CD4-positive, alpha-beta T cell treated with Interferon alpha-2 for 1 hour (primary cell): ENCODE results near the gene BEST4.
"Not testable (repeated sequence)": the region's sequence is repeated elsewhere in the genome, so short reads cannot be mapped to it uniquely, and the experiment has no call there.

Source experiments
- DNase-seq, 2 donors: peaks; one replicate each; pipeline ENCODE4 v3.0.0-alpha.2; 2020 to 2022

The BEST4 gene

GRCh38 chr1:44776730-44777068 lies 11.3 kb downstream of the BEST4 start:
- no peak for DNase-seq

- peak; percentile 39 to 55 for DNase-seq
Observed at GRCh38 chr1:44775930-44776729, 11.8 kb downstream of the BEST4 start.

- DNase-seq = peak; percentile 88 to 92
Observed at GRCh38 chr1:44775078-44775929, 12.7 kb downstream of the BEST4 start, which contains the start of gene RPS8. Gene RPS8, plus strand, starts transcription at chr1:44775540. Its CDS starts 57 bp downstream, at chr1:44775597.

GRCh38 chr1:44766421-44766820 lies 21.5 kb downstream of the BEST4 start:
- DNase-seq = not testable (repeated sequence)

GRCh38 chr1:44760876-44761275 lies 27.1 kb downstream of the BEST4 start:
- no peak for DNase-seq

GRCh38 chr1:44759077-44759476 lies 28.9 kb downstream of the BEST4 start:
- no peak for DNase-seq

GRCh38 chr1:44757420-44757819 lies 30.6 kb downstream of the BEST4 start:
- DNase-seq = no peak

- no peak for DNase-seq
Observed at GRCh38 chr1:44747878-44748277, 40.1 kb downstream of the BEST4 start.

GRCh38 chr1:44743211-44743610 lies 44.8 kb downstream of the BEST4 start:
- no peak for DNase-seq

GRCh38 chr1:44740179-44740617 lies 47.8 kb downstream of the BEST4 start:
- DNase-seq = no peak

GRCh38 chr1:44739307-44740178 lies 48.4 kb downstream of the BEST4 start, which contains the start of gene KIF2C:
Gene KIF2C, plus strand, starts transcription at chr1:44739837. Its CDS starts 96 bp downstream, at chr1:44739933.
- peak; percentile 97 for DNase-seq

GRCh38 chr1:44738953-44739306 lies 49.0 kb downstream of the BEST4 start:
- DNase-seq = not testable (repeated sequence)

GRCh38 chr1:44735992-44736391 lies 52.0 kb downstream of the BEST4 start:
- no peak for DNase-seq

- DNase-seq = no peak
Observed at GRCh38 chr1:44733784-44734183, 54.2 kb downstream of the BEST4 start.
